K562 (cell line): ENCODE measurements around the gene SFXN2. TPM values are rescaled to one million over a fixed set of nuclear protein-coding genes. Genes with fewer than 3 reads are reported as not detected.
A peak's percentile ranks its signal among the peaks of the same experiment; 100 is the strongest.

Source experiments
- ATAC-seq: fragments of 200-7000 bp; cut with Tn5 transposase; 3 replicates; pipeline ENCODE4 v1.9.1; 2020; ENCODE audit warnings: moderate library complexity
- BruUV-seq: library from RNA; stranded (reverse); fragments of 400-500 nt; replicated peaks from 2 replicates; lab custom pipeline; 2021; lab: Mats Ljungman, UMichigan
- CTCF ChIA-PET: fragments of 300-600 bp; formaldehyde crosslinking; extraction: SDS; loops from one replicate; lab custom pipeline; 2021; ENCODE audit warnings: low intra/inter-chr PET ratio; lab: Yijun Ruan, JAX
- POLR2A ChIA-PET: fragments of 300-600, 350-650 bp; sonication (Branson Sonifier 250); formaldehyde crosslinking; extraction: SDS; loops from one replicate; lab custom pipeline; 2021; ENCODE audit warnings: antibody characterized with exemption, inconsistent platforms; lab: Yijun Ruan, JAX
- DNase-seq, 4 experiments: peaks; one replicate each; pipeline versions ENCODE4 v3.0.0 to v3.0.0-alpha.2; 2011 to 2018; ENCODE audit warnings: low spot score in 3 of 4, mixed read lengths in 3 of 4; ENCODE audit errors: extremely low read depth in 1 of 4
- FAIRE-seq: peaks from 2 replicates; lab custom pipeline; 2011; peaks lifted over from hg19 to GRCh38; lab: Jason Lieb, UNC
- H2AFZ ChIP-seq: 2 replicates; pipeline ENCODE4 v1.6.0; 2011; ENCODE audit warnings: low read depth, low read length, control low read depth, inconsistent platforms
- H3K27ac ChIP-seq: fragments of 200-600 bp; 3 replicates; pipeline ENCODE4 v1.8.0; 2011; ENCODE audit warnings: low read depth, mild to moderate bottlenecking, control low read depth, inconsistent platforms, low read length, moderate library complexity, mixed read lengths; ENCODE audit errors: extremely low read depth
- H3K27me3 ChIP-seq, 2 experiments: fragments of 300-600 bp in 1 of 2; 2 replicates in 1 of 2; 3 replicates in 1 of 2; pipeline versions ENCODE4 v1.6.0 to v1.8.0; 2011; ENCODE audit warnings: inconsistent platforms in 2 of 2, low read length in 2 of 2, mild to moderate bottlenecking in 1 of 2, mixed read lengths in 1 of 2, moderate library complexity in 1 of 2; ENCODE audit not compliant: control insufficient read depth in 2 of 2, insufficient read depth in 2 of 2
- H3K36me3 ChIP-seq: fragments of 300-600 bp; 3 replicates; pipeline ENCODE4 v1.8.0; 2011; ENCODE audit warnings: mild to moderate bottlenecking, low read length, inconsistent platforms; ENCODE audit not compliant: control insufficient read depth, insufficient read depth
- H3K4me1 ChIP-seq, 2 experiments: fragments of 200-600 bp in 1 of 2; replicated peaks in 1 of 2; 2 replicates in 1 of 2; 3 replicates in 1 of 2; pipeline versions ENCODE4 v1.5.1 to v1.8.0; 2011; ENCODE audit warnings: inconsistent platforms in 2 of 2, low read length in 2 of 2, mild to moderate bottlenecking in 1 of 2, mixed read lengths in 1 of 2, moderate library complexity in 1 of 2; ENCODE audit not compliant: control insufficient read depth in 2 of 2, insufficient read depth in 2 of 2
- H3K4me2 ChIP-seq: 2 replicates; pipeline ENCODE4 v1.6.1; 2011; ENCODE audit warnings: low read length, control low read depth, inconsistent platforms, mixed read lengths; ENCODE audit not compliant: insufficient read depth
- H3K4me3 ChIP-seq: fragments of 200-600 bp; sonication (generic), shearing (Covaris generic); 2 replicates; pipeline ENCODE4 v1.5.1; 2016; ENCODE audit warnings: control low read depth, inconsistent platforms
- H3K79me2 ChIP-seq: fragments of 200-600 bp; 3 replicates; pipeline ENCODE4 v1.8.0; 2011; ENCODE audit warnings: low read length, inconsistent platforms; ENCODE audit not compliant: control insufficient read depth, insufficient read depth
- H3K9ac ChIP-seq, 2 experiments: 2 replicates each; pipeline versions ENCODE4 v1.6.0 to v1.6.1; 2011; ENCODE audit warnings: low read depth in 2 of 2, low read length in 2 of 2, control low read depth in 1 of 2, inconsistent platforms in 1 of 2, mild to moderate bottlenecking in 1 of 2, mixed read lengths in 1 of 2; ENCODE audit not compliant: insufficient read depth in 1 of 2
- H3K9me1 ChIP-seq: one replicate; pipeline ENCODE4 v1.6.0; 2011; ENCODE audit warnings: inconsistent platforms, mild to moderate bottlenecking, low read length, moderate library complexity; ENCODE audit not compliant: control insufficient read depth, insufficient read depth
- H3K9me3 ChIP-seq: replicated peaks from 2 replicates; pipeline ENCODE4 v1.5.1; 2011; ENCODE audit warnings: low read depth, low read length, inconsistent platforms; ENCODE audit not compliant: control insufficient read depth, insufficient read depth
- H4K20me1 ChIP-seq: replicated peaks from 2 replicates; pipeline ENCODE4 v1.6.1; 2011; ENCODE audit warnings: low read length, inconsistent platforms, mixed read lengths; ENCODE audit not compliant: control insufficient read depth, insufficient read depth
- BRCA1 ChIP-seq, 2 experiments: fragments of 450-650 bp in 1 of 2; sonication (generic) in 1 of 2; formaldehyde crosslinking in 1 of 2; IDR thresholded peaks; 2 replicates each; pipeline versions ENCODE4 v1.5.0 to v1.6.1; 2017 to 2020; ENCODE audit warnings: mild to moderate bottlenecking in 1 of 2, missing genetic modification reagents in 1 of 2
- FIP1L1 ChIP-seq: fragments of 200-400 bp; formaldehyde crosslinking; IDR thresholded peaks from 2 replicates; pipeline ENCODE4 v1.6.1; 2018; ENCODE audit warnings: mild to moderate bottlenecking, low read depth, low read length; ENCODE audit not compliant: poor library complexity, severe bottlenecking
- GTF2F1 ChIP-seq: IDR thresholded peaks from 2 replicates; pipeline ENCODE4 v1.6.1; 2011; ENCODE audit warnings: low read depth, low read length, improper control_type of control experiment
- HNRNPK ChIP-seq: fragments of 200-400 bp; formaldehyde crosslinking; IDR thresholded peaks from one replicate; pipeline ENCODE4 v1.6.1; 2018; ENCODE audit warnings: mild to moderate bottlenecking, low read depth, low read length; ENCODE audit not compliant: poor library complexity, severe bottlenecking
- KAT8 ChIP-seq: fragments of 450-650 bp; IDR thresholded peaks from 2 replicates; pipeline ENCODE4 v1.6.1; 2016; ENCODE audit warnings: low read depth, mild to moderate bottlenecking
- NFXL1 ChIP-seq: fragments of 450-650 bp; formaldehyde crosslinking; IDR thresholded peaks from 2 replicates; pipeline ENCODE4 v1.4.0; 2021; ENCODE audit warnings: mild to moderate bottlenecking
- NFYB ChIP-seq: IDR thresholded peaks from 2 replicates; pipeline ENCODE4 v1.6.1; 2011; ENCODE audit warnings: mild to moderate bottlenecking, moderate library complexity; ENCODE audit not compliant: insufficient read length; ENCODE audit errors: extremely low read depth
- PHF8 ChIP-seq: fragments of 200-600 bp; sonication (generic); IDR thresholded peaks from 2 replicates; pipeline ENCODE4 v1.6.1; 2012; ENCODE audit warnings: mixed run types, mild to moderate bottlenecking, inconsistent platforms, low read length, moderate library complexity, borderline replicate concordance
- PML ChIP-seq: IDR thresholded peaks from 2 replicates; pipeline ENCODE4 v1.6.1; 2012; ENCODE audit warnings: low read length, inconsistent platforms
- TBL1XR1 ChIP-seq, 2 experiments: IDR thresholded peaks; 2 replicates each; pipeline ENCODE4 v1.6.1; 2012; ENCODE audit warnings: improper control_type of control experiment in 2 of 2, low read length in 2 of 2, mild to moderate bottlenecking in 1 of 2
- TFAM ChIP-seq: fragments of 250-450 bp; sonication (Bioruptor Pico); conservative IDR thresholded peaks from 2 replicates; pipeline ENCODE4 v1.5.0; 2021; ENCODE audit warnings: mild to moderate bottlenecking, moderate library complexity
- TGIF2 ChIP-seq: sonication (generic); formaldehyde crosslinking; IDR thresholded peaks from 2 replicates; pipeline ENCODE4 v1.8.1; 2022; ENCODE audit warnings: mild to moderate bottlenecking, missing genetic modification reagents, moderate library complexity
- U2AF2 ChIP-seq: fragments of 200-400 bp; formaldehyde crosslinking; optimal IDR thresholded peaks from 2 replicates; pipeline ENCODE3; 2017; ENCODE audit warnings: low read depth, mild to moderate bottlenecking, low read length
- ZKSCAN3 ChIP-seq: fragments of 250-450 bp; sonication (Bioruptor Pico); IDR thresholded peaks from 2 replicates; pipeline ENCODE4 v1.4.0; 2020
- ZSCAN32 ChIP-seq: fragments of 450-650 bp; formaldehyde crosslinking; IDR thresholded peaks from 2 replicates; pipeline ENCODE4 v1.4.0; 2020; ENCODE audit warnings: mild to moderate bottlenecking, moderate library complexity
- WGBS: fragments of 100-300 bp; shearing (Covaris generic); methylation state at CpG from one replicate; pipeline ENCODE4 v1.1.6; 2016; ENCODE audit warnings: low coverage, mixed read lengths; ENCODE audit not compliant: insufficient coverage; ENCODE audit errors: missing lambda C conversion rate; 5-methylcytosine and 5-hydroxymethylcytosine counted together
- in situ Hi-C: fragments of 300-500 bp; cut with MboI; formaldehyde crosslinking; loops from 4 replicates; pipeline ENCODE4 v1.15.0; 2018; ENCODE audit warnings: inconsistent platforms, mixed read lengths
- intact Hi-C: fragments of 100-400 bp; cut with micrococcal nuclease; formaldehyde crosslinking; loops from 2 replicates; pipeline ENCODE4 v1.14.2; 2022
- polyA plus RNA-seq, 8 experiments: library from polyadenylated mRNA; depleted of rRNA in 4 of 8; stranded (reverse) in 5 of 8; unstranded in 3 of 8; fragments of >200 nt; fragmentation: Nextera tagmentation in 2 of 8; fragmentation: Illumina TruSeq in 1 of 8; extraction: Ambion mirVana in 2 of 8; extraction: Trizol in 1 of 8; gene quantifications; 2 replicates each; pipeline versions ENCODE4 v1.2.1 to v1.2.3, GENCODE V29; 2011 to 2014; ENCODE audit warnings: inconsistent platforms in 1 of 8, missing spikeins in 1 of 8
- total RNA-seq, 7 experiments: library from RNA; depleted of rRNA in 6 of 7; stranded (reverse); fragments of >200 nt in 6 of 7; fragmentation: Illumina TruSeq in 2 of 7; extraction: Trizol in 2 of 7; gene quantifications; 2 replicates each; pipeline versions ENCODE4 v1.2.1 to v1.2.3, GENCODE V29; 2011 to 2021; ENCODE audit warnings: low replicate concordance in 1 of 7
- TF ChIP-seq, protein P1 (sequence below): IDR thresholded peaks from 2 replicates; pipeline ENCODE4 v1.6.1; 2011; ENCODE audit warnings: borderline replicate concordance, low read depth, mild to moderate bottlenecking, moderate library complexity, low read length; ENCODE audit not compliant: insufficient read depth, poor library complexity, severe bottlenecking
- TF ChIP-seq, protein P2 (sequence below), 3 experiments: fragments of 200-800 bp in 1 of 3; fragments of 250-450 bp in 1 of 3; fragments of 450-650 bp in 1 of 3; sonication (Bioruptor Pico) in 1 of 3; sonication (Bioruptor generic) in 1 of 3; formaldehyde crosslinking in 1 of 3; IDR thresholded peaks; 2 replicates each; pipeline versions ENCODE4 v1.6.1 to v1.8.0; 2016 to 2022; ENCODE audit warnings: mild to moderate bottlenecking in 2 of 3, missing genetic modification characterization in 2 of 3, missing compliant biosample characterization in 1 of 3, moderate library complexity in 1 of 3

The SFXN2 gene
- total and polyA plus RNA-seq, 9 of the 15 experiments (the other 6 are each of a cell fraction or from before 2014, with no cell fraction given), result 7.3 to 23.8 (median 15.7) TPM

DNA sequence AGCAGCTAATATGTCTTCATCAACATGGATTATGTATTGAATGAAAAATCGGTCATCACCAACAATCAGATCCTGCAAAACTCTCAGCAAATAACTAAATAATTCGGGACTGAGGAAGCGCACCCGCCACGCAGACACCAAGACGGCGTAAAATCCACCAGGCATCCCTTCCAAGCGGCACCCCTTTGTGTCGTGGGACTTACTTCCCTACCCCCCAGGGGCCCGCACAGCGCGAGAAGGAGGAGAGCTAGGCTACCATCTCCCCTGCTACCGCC is 960 bp upstream of the SFXN2 start:
- ChIA-PET POLR2A (interaction anchor here (0.6 to 1.6 kb wide), 8 partner anchors 12 to 1679 kb away, joined by 3 to 5 read pairs (median 3); partner anchors contain the start of genes CNNM2, TRIM8 and WBP1L), CTCF (no interaction called here)
- Histone ChIP-seq H3K9me3 (no peaks in the 10 kb centered on the region), H2AFZ (peak overlapping the region; percentile 83), H3K9me1 (no peaks in the 10 kb centered on the region), H3K4me3 (peak overlapping the region; percentile 95), H3K79me2 (peaks cover 72% of the 10 kb centered on the region), H3K36me3 (peaks cover 15% of the 10 kb centered on the region; the same call in 2 of the 3 replicates), H3K27ac (peak overlapping the region; percentile 83), H3K9ac (peak overlapping the region; percentile 71 to 91), H4K20me1 (no peaks in the 10 kb centered on the region), H3K27me3 (no peaks in the 10 kb centered on the region), H3K4me2 (peak overlapping the region; percentile 85), H3K4me1 (peaks cover 20% of the 10 kb centered on the region in 2 experiments; a peak in 4 of 5 replicates)
- FAIRE-seq (no peak), DNase-seq (no peak), ATAC-seq (peak; percentile 78)
- in situ Hi-C loops, result no loop called here
- intact Hi-C loops, result loop anchor here (5.0 kb wide), 2 partner anchors 41 to 66 kb away; no protein-coding TSS in a partner anchor
- no TSS peak for BruUV-seq
- WGBS, result 3% methylated on average over 13 of the region's 13 CpGs
- TF ChIP-seq, protein P1, sequence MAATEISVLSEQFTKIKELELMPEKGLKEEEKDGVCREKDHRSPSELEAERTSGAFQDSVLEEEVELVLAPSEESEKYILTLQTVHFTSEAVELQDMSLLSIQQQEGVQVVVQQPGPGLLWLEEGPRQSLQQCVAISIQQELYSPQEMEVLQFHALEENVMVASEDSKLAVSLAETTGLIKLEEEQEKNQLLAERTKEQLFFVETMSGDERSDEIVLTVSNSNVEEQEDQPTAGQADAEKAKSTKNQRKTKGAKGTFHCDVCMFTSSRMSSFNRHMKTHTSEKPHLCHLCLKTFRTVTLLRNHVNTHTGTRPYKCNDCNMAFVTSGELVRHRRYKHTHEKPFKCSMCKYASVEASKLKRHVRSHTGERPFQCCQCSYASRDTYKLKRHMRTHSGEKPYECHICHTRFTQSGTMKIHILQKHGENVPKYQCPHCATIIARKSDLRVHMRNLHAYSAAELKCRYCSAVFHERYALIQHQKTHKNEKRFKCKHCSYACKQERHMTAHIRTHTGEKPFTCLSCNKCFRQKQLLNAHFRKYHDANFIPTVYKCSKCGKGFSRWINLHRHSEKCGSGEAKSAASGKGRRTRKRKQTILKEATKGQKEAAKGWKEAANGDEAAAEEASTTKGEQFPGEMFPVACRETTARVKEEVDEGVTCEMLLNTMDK, result peak; percentile 27
- no peak for TF ChIP-seq FIP1L1
- no peak for TF ChIP-seq GTF2F1
- no peak for TF ChIP-seq NFXL1
- no peak for TF ChIP-seq PHF8
- no peak for TF ChIP-seq HNRNPK
- TF ChIP-seq TBL1XR1 (IDR thresholded peaks at IDR 0.05; ENCODE audit: low read length in 2 of 2), result no peak
- no peak for TF ChIP-seq U2AF2
- peak; percentile 22; the same call in 1 of the 2 replicates for TF ChIP-seq PML
- TF ChIP-seq BRCA1 (IDR thresholded peaks at IDR 0.05), result no peak
- no peak for TF ChIP-seq BRCA1 (CRISPR knock-in tag; IDR thresholded peaks at IDR 0.05)
- no peak for TF ChIP-seq ZSCAN32 (CRISPR knock-in tag)
- TF ChIP-seq TFAM, result no peak
- TF ChIP-seq, protein P2, sequence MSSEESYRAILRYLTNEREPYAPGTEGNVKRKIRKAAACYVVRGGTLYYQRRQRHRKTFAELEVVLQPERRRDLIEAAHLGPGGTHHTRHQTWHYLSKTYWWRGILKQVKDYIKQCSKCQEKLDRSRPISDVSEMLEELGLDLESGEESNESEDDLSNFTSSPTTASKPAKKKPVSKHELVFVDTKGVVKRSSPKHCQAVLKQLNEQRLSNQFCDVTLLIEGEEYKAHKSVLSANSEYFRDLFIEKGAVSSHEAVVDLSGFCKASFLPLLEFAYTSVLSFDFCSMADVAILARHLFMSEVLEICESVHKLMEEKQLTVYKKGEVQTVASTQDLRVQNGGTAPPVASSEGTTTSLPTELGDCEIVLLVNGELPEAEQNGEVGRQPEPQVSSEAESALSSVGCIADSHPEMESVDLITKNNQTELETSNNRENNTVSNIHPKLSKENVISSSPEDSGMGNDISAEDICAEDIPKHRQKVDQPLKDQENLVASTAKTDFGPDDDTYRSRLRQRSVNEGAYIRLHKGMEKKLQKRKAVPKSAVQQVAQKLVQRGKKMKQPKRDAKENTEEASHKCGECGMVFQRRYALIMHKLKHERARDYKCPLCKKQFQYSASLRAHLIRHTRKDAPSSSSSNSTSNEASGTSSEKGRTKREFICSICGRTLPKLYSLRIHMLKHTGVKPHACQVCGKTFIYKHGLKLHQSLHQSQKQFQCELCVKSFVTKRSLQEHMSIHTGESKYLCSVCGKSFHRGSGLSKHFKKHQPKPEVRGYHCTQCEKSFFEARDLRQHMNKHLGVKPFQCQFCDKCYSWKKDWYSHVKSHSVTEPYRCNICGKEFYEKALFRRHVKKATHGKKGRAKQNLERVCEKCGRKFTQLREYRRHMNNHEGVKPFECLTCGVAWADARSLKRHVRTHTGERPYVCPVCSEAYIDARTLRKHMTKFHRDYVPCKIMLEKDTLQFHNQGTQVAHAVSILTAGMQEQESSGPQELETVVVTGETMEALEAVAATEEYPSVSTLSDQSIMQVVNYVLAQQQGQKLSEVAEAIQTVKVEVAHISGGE (CRISPR knock-in tag; IDR thresholded peaks at IDR 0.05), result no peak
- no peak for TF ChIP-seq KAT8
- TF ChIP-seq ZKSCAN3 (CRISPR knock-in tag), result no peak
- TF ChIP-seq NFYB, result no peak
- TF ChIP-seq TGIF2 (CRISPR knock-in tag), result no peak
